ENCODE measurements around the gene RAB21. TPM values are rescaled to one million over a fixed set of nuclear protein-coding genes. Genes with fewer than 3 reads are reported as not detected.

RAB21 gene
- total RNA-seq, 1 experiment from 2014 or later = 53.0 TPM

- Mint-ChIP-seq H3K4me1 (no peaks in the 10 kb centered on the region; a peak in 1 of 4 replicates), H3K27ac (no peak overlapping the region), H3K27me3 (ENCODE audit: low read depth) (no peaks in the 10 kb centered on the region), H3K4me3 (no peak overlapping the region), H3K9me3 (no peaks in the 10 kb centered on the region), H3K36me3 (ENCODE audit: insufficient read depth in 1 of 3, low read depth in 3 of 3) (no peaks in the 10 kb centered on the region)
- Histone ChIP-seq H3K79me2 (ENCODE audit: insufficient read depth, low read length) (no peaks in the 10 kb centered on the region), H2BK5ac (ENCODE audit: insufficient read length, low read length) (no peak overlapping the region), H3K18ac (ENCODE audit: insufficient read length, low read depth, low read length) (no peak overlapping the region), H4K20me1 (ENCODE audit: control insufficient read depth, insufficient read depth, insufficient read length) (no peaks in the 10 kb centered on the region), H3K9ac (ENCODE audit: extremely low read depth, insufficient read length, low read length) (no peak overlapping the region), H3K9me3 (ENCODE audit: control insufficient read depth, low read depth, low read length) (no peaks in the 10 kb centered on the region), H2BK15ac (ENCODE audit: low read depth, low read length) (no peak overlapping the region), H2BK12ac (ENCODE audit: insufficient read length, low read depth, low read length) (no peak overlapping the region), H2AK5ac (ENCODE audit: insufficient read length, low read length) (no peak overlapping the region), H4K91ac (ENCODE audit: insufficient read length, low read depth, low read length) (no peak overlapping the region), H3K27ac (ENCODE audit: insufficient read length, low read depth, low read length) (no peak overlapping the region), H3K27me3 (ENCODE audit: insufficient read depth, low read length) (no peaks in the 10 kb centered on the region), H3K79me1 (ENCODE audit: insufficient read depth, low read depth, low read length, poor library complexity, severe bottlenecking) (no peaks in the 10 kb centered on the region), H3K23ac (ENCODE audit: insufficient read length, low read depth, low read length) (no peak overlapping the region), H3K4me2 (ENCODE audit: insufficient read depth, insufficient read length, low read length) (no peak overlapping the region), H3K4ac (ENCODE audit: low read depth, low read length) (no peak overlapping the region), H4K8ac (replicated peaks; ENCODE audit: insufficient read length, low read depth, low read length) (no peak overlapping the region), H2BK20ac (ENCODE audit: low read depth, low read length, poor library complexity, severe bottlenecking) (no peak overlapping the region), H4K5ac (ENCODE audit: insufficient read length, low read depth, low read length) (no peak overlapping the region), H2BK120ac (ENCODE audit: low read depth, low read length, poor library complexity, severe bottlenecking) (no peak overlapping the region), H2AFZ (ENCODE audit: low read length) (no peak overlapping the region), H3K56ac (ENCODE audit: insufficient read length, low read depth, low read length) (no peak overlapping the region), H3T11ph (ENCODE audit: low read length) (no peak overlapping the region), H3K4me1 (ENCODE audit: insufficient read depth, low read length) (no peaks in the 10 kb centered on the region), H3K23me2 (ENCODE audit: insufficient read length, low read depth, low read length, poor library complexity, severe bottlenecking) (no peaks in the 10 kb centered on the region), H3K14ac (ENCODE audit: insufficient read depth, low read length) (no peak overlapping the region)
- DNase-seq = no peak
- no peak for TF ChIP-seq CTCF (conservative IDR thresholded peaks at IDR 0.05)
- WGBS (ENCODE audit: extremely low coverage, insufficient read length, low lambda C conversion rate) = no CpG with 5 or more reads among the region's 2 CpGs
These were observed 28.1 kb upstream of the RAB21 start for GRCh38 chr12:71726548-71726947.

Measured in H9 (cell line).